Cardiac muscle cell (in vitro differentiated cells and primary cell): ENCODE measurements around the gene ZNF337. TPM values are rescaled to one million over a fixed set of nuclear protein-coding genes. Genes with fewer than 3 reads are reported as not detected.
"Not testable (repeated sequence)": the region's sequence is repeated elsewhere in the genome, so short reads cannot be mapped to it uniquely, and the experiment has no call there.

Experiments
- DNase-seq, 2 donors: peaks; one replicate each; pipeline versions ENCODE4 v3.0.0 to v3.0.0-alpha.2; 2010 to 2017; ENCODE audit warnings: low read depth in 1 of 2, low spot score in 1 of 2
- H3K27ac ChIP-seq: fragments of 200-600 bp; sonication (generic); 2 replicates; pipeline ENCODE4 v1.5.1; 2016
- H3K27me3 ChIP-seq: fragments of 200-600 bp; sonication (generic); 2 replicates; pipeline ENCODE4 v1.6.0; 2016; ENCODE audit warnings: control low read depth
- H3K36me3 ChIP-seq: fragments of 200-600 bp; sonication (generic); 2 replicates; pipeline ENCODE4 v1.5.1; 2016; ENCODE audit warnings: control low read depth
- H3K4me1 ChIP-seq: fragments of 200-600 bp; sonication (generic); 2 replicates; pipeline ENCODE4 v1.8.1; 2017; ENCODE audit warnings: low read depth, mild to moderate bottlenecking, mixed run types
- H3K4me3 ChIP-seq: fragments of 200-600 bp; sonication (generic); 2 replicates; pipeline ENCODE4 v1.5.1; 2016; ENCODE audit warnings: mild to moderate bottlenecking
- H3K9me3 ChIP-seq: fragments of 200-600 bp; sonication (generic); 2 replicates; pipeline ENCODE4 v1.5.1; 2017; ENCODE audit warnings: low read depth, mild to moderate bottlenecking, control low read depth
- polyA plus RNA-seq: library from polyadenylated mRNA; unstranded; fragments of >200 nt; fragmentation: Nextera tagmentation; extraction: Ambion mirVana; gene quantifications from 2 replicates; pipeline ENCODE4 v1.2.1, GENCODE V29; 2016
- total RNA-seq: library from RNA; depleted of rRNA; stranded (reverse); fragments of >200 nt; gene quantifications from 2 replicates; pipeline ENCODE4 v1.2.3, GENCODE V29; 2016
- TF ChIP-seq, protein P1 (sequence below): IDR thresholded peaks from 2 replicates; pipeline ENCODE4 v1.5.1; 2012; ENCODE audit warnings: low read depth, mild to moderate bottlenecking, low read length

The ZNF337 gene
- total and polyA plus RNA-seq, 2 experiments from 2014 or later: 5.6 to 23.1 TPM

DNA sequence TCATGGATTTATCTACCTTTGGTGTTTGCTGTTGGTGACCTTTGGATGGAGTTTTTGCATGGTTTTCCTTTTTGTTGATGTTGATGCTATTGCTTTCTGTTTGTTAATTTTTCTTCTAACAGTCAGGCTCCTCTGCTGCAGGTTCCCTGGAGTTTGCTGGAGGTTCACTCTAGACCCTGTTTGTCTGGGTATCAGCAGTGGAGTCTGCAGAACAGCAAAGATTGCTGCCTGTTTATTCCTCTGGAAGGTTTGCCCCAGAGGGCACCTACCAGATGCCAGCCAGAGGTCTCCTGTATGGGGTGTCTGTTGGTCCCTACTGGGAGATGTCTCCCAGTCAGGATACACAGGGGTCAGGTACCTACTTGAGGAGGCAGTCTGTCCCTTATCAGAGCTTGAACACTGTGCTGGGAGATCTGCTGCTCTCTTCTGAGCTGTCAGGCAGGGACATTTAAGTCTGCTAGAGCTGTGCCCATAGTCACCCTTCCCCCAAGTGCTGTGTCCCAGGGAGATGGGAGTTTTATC, 9.2 kb upstream of the ZNF337 start:
- no peaks in the 10 kb centered on the region for H3K36me3 ChIP-seq
- H3K27ac ChIP-seq: no peak overlapping the region
- no peak overlapping the region for H3K4me3 ChIP-seq
- H3K4me1 ChIP-seq: no peaks in the 10 kb centered on the region
- DNase-seq: no peak
- no peaks in the 10 kb centered on the region for H3K9me3 ChIP-seq
- TF ChIP-seq, protein P1, sequence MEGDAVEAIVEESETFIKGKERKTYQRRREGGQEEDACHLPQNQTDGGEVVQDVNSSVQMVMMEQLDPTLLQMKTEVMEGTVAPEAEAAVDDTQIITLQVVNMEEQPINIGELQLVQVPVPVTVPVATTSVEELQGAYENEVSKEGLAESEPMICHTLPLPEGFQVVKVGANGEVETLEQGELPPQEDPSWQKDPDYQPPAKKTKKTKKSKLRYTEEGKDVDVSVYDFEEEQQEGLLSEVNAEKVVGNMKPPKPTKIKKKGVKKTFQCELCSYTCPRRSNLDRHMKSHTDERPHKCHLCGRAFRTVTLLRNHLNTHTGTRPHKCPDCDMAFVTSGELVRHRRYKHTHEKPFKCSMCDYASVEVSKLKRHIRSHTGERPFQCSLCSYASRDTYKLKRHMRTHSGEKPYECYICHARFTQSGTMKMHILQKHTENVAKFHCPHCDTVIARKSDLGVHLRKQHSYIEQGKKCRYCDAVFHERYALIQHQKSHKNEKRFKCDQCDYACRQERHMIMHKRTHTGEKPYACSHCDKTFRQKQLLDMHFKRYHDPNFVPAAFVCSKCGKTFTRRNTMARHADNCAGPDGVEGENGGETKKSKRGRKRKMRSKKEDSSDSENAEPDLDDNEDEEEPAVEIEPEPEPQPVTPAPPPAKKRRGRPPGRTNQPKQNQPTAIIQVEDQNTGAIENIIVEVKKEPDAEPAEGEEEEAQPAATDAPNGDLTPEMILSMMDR: no peak
- no peaks in the 10 kb centered on the region for H3K27me3 ChIP-seq

DNA sequence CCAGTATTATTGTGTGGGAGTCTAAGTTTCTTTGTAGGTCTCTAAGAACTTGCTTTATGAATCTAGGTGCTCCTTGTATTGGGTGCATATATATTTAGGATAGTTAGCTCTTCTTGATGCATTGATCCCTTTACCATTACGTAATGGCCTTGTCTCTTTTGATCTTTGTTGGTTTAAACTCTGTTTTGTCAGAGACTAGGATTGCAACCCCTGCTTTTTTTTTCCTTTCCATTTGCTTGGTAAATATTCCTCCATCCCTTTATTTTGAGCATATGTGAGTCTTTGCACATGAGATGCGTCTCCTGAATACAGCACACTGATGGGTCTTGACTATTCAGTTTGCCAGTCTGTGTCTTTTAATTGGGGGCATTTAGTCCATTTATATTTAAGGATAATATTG, 7.7 kb upstream of the ZNF337 start:
- H3K27me3 ChIP-seq, DNase-seq, H3K4me3 ChIP-seq, H3K9me3 ChIP-seq, H3K27ac ChIP-seq, H3K4me1 ChIP-seq, H3K36me3 ChIP-seq: not testable (repeated sequence)

DNA sequence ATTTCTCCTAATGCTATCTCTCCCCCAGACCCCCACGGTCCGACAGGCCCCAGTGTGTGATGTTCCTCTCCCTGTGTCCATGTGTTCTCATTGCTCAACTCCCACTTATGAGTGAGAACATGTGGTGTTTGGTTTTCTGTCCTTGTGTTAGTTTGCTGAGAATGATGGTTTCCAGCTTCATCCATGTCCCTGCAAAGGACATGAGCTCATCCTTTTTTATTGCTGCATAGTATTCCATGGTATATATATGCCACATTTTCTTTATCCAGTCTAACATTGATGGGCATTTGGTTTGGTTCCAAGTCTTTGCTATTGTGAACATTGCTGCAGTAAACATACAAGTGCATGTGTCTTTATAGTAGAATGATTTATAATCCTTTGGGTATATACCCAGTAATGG, 4.2 kb upstream of the ZNF337 start:
- H3K36me3 ChIP-seq, H3K27me3 ChIP-seq, H3K27ac ChIP-seq, H3K4me1 ChIP-seq, DNase-seq, H3K9me3 ChIP-seq, H3K4me3 ChIP-seq: not testable (repeated sequence)

DNA sequence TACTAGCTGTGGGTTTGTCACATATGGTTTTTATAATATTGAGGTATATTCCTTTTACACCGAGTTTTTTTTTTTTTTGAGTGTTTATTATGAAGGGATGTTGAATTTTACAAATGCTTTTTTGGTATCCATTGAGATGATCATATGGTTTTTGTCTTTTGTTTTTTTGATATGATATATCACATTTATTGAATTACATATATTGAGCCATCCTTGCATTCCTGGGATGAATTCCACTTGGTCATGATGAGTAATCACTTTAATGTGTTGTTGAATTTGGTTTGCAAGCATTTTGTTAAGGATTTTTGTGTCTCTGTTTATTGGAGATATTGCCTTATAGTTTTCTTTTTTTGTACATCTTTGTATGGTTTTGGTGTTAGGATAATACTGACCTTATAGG, 3.3 kb upstream of the ZNF337 start:
- DNase-seq: no peak
- TF ChIP-seq, protein P1: no peak
- Histone ChIP-seq H3K9me3 (no peaks in the 10 kb centered on the region), H3K27ac (no peak overlapping the region), H3K36me3 (no peaks in the 10 kb centered on the region), H3K27me3 (no peaks in the 10 kb centered on the region), H3K4me1 (peaks cover 14% of the 10 kb centered on the region), H3K4me3 (no peak overlapping the region)

DNA sequence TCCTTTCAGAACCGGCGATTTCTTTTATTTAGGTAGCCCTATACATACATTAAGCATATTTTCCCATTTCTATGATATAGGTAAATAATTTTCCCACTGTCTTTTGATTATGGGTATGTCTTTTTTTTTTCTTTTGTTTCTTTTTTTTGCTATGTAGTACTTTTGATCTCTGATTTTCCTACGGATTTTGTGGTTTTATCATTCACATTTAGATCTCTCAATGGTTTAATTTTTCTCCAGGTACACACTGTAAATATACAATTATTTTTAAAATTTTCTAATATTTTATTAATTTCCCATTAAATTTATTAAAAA, 436 bp upstream of the ZNF337 start:
- H3K4me1 ChIP-seq: peaks cover 14% of the 10 kb centered on the region
- no peaks in the 10 kb centered on the region for H3K36me3 ChIP-seq
- H3K27me3 ChIP-seq: no peaks in the 10 kb centered on the region
- TF ChIP-seq, protein P1: no peak
- no peaks in the 10 kb centered on the region for H3K9me3 ChIP-seq
- peak overlapping the region; percentile 74 for H3K4me3 ChIP-seq
- H3K27ac ChIP-seq: no peak overlapping the region
- no peak for DNase-seq

DNA sequence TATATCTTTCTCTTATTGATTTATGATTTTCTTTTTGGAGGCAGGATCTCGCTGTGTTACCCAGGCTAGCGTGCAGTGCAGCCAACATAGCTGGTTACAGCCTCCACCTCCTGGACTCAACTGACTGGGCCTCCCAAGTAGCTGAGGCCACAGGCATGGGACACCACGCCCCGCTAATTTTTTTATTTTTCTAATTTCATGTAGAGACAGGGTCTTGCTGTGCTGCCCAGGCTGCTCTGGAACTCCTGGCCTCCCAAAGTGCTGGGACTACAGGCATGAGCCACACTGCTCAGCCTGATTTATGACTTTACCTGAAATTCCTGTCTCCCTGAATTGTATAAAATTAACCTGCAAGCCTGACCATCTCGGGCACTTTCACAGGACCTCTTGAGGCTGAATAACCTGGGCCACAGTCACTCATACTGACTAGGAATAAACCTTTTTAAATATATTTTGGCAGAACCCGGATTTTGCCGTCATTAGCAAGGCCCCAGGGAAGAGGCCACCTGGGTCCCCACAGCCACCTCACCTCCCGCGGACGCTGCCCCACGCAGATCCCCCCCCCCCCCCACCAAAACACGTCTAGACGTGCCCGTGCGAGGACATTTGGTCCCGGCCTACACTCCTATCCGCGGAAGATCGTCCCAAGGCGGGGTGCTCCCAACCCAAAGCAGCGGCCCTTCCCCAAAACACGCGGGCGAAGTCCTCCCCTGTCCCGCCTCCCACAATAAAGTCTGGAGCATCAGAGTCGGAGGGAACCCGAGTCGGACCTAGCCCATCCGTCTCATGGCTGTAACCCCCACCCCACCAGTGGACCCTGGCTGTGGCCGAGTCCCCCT, 902 bp downstream of the ZNF337 start:
- no peaks in the 10 kb centered on the region for H3K36me3 ChIP-seq
- no peaks in the 10 kb centered on the region for H3K27me3 ChIP-seq
- H3K4me1 ChIP-seq: peaks cover 14% of the 10 kb centered on the region
- no peak for DNase-seq
- H3K27ac ChIP-seq: peak overlapping the region; percentile 94
- TF ChIP-seq, protein P1: no peak
- peak overlapping the region; percentile 74 for H3K4me3 ChIP-seq
- H3K9me3 ChIP-seq: no peaks in the 10 kb centered on the region
